ENCODE data around the gene REV1.

DNA sequence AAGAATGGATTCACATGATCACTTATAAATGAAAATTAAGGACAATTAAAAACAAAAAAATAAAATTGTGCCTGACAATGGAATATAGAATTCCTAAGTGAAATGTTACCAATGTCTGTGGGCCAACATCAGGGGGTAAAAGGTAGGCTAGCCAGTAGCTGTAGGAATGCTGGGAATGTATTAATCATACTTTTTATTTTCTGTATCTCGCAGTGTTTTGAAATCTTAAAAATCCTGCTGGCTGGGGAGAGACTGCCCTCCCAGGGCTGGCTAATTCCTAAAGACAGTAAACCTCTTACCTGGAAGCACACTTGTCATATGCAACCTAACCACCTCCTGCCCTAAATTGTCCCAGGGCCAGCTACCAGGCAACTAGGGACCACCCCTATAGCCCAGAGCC lies 69.8 kb downstream of the REV1 start:
- TF ChIP-seq, protein P1, sequence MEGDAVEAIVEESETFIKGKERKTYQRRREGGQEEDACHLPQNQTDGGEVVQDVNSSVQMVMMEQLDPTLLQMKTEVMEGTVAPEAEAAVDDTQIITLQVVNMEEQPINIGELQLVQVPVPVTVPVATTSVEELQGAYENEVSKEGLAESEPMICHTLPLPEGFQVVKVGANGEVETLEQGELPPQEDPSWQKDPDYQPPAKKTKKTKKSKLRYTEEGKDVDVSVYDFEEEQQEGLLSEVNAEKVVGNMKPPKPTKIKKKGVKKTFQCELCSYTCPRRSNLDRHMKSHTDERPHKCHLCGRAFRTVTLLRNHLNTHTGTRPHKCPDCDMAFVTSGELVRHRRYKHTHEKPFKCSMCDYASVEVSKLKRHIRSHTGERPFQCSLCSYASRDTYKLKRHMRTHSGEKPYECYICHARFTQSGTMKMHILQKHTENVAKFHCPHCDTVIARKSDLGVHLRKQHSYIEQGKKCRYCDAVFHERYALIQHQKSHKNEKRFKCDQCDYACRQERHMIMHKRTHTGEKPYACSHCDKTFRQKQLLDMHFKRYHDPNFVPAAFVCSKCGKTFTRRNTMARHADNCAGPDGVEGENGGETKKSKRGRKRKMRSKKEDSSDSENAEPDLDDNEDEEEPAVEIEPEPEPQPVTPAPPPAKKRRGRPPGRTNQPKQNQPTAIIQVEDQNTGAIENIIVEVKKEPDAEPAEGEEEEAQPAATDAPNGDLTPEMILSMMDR (IDR thresholded peaks at IDR 0.05): no peak
- no peak for TF ChIP-seq POLR2A (IDR thresholded peaks at IDR 0.05)
